ENCODE measurements around the gene TBC1D1.
A peak's percentile ranks its signal among the peaks of the same experiment; 100 is the strongest.

TBC1D1 gene

DNA sequence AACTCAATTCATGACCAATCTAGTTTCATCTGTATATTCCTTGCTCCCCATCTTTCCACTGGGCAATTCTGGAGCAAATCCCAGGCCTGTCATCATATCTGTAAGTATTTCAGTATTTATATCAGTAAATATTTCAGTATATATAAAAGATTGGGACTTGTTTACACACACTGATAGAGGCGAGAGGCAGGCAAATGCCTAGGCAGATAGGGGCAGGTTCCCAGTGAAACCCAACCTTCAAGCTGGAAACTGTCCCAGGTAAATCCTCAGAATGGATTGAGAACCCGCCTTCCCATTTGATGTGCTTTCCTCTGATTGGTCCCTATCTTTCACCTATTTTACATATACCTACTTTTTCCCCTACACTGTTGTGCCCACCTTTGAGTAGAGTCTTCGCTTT is 23.8 kb upstream of the TBC1D1 start:
- H3K4me3 ChIP-seq (ENCODE audit: low read depth in 1 of 2, low read length in 1 of 2), result peak overlapping the region in 1 of 2 experiments; percentile 62
- H3K27ac ChIP-seq, result peak overlapping the region; percentile 86
- H3K9me3 ChIP-seq, result no peaks in the 10 kb centered on the region
- H3K36me3 ChIP-seq, result peaks cover 28% of the 10 kb centered on the region
- TF ChIP-seq, protein P1, sequence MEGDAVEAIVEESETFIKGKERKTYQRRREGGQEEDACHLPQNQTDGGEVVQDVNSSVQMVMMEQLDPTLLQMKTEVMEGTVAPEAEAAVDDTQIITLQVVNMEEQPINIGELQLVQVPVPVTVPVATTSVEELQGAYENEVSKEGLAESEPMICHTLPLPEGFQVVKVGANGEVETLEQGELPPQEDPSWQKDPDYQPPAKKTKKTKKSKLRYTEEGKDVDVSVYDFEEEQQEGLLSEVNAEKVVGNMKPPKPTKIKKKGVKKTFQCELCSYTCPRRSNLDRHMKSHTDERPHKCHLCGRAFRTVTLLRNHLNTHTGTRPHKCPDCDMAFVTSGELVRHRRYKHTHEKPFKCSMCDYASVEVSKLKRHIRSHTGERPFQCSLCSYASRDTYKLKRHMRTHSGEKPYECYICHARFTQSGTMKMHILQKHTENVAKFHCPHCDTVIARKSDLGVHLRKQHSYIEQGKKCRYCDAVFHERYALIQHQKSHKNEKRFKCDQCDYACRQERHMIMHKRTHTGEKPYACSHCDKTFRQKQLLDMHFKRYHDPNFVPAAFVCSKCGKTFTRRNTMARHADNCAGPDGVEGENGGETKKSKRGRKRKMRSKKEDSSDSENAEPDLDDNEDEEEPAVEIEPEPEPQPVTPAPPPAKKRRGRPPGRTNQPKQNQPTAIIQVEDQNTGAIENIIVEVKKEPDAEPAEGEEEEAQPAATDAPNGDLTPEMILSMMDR (IDR thresholded peaks at IDR 0.05), result no peak
- peaks cover 72 to 79% of the 10 kb centered on the region in 2 experiments for H3K4me1 ChIP-seq (ENCODE audit: control insufficient read depth in 1 of 2, insufficient read depth in 1 of 2, low read depth in 1 of 2, low read length in 1 of 2)
- no peaks in the 10 kb centered on the region for H3K27me3 ChIP-seq

GRCh38 chr4:37868238-37868637 is 22.6 kb upstream of the TBC1D1 start:
- H3K9me3 ChIP-seq, result no peaks in the 10 kb centered on the region
- no peak overlapping the region for H3K4me3 ChIP-seq (ENCODE audit: low read depth in 1 of 2, low read length in 1 of 2)
- H3K4me1 ChIP-seq (ENCODE audit: control insufficient read depth in 1 of 2, insufficient read depth in 1 of 2, low read depth in 1 of 2, low read length in 1 of 2), result peaks cover 67 to 78% of the 10 kb centered on the region in 2 experiments
- H3K27ac ChIP-seq, result peak overlapping the region; percentile 86
- TF ChIP-seq, protein P1 (IDR thresholded peaks at IDR 0.05), result no peak
- peaks cover 21% of the 10 kb centered on the region for H3K36me3 ChIP-seq
- no peaks in the 10 kb centered on the region for H3K27me3 ChIP-seq

DNA sequence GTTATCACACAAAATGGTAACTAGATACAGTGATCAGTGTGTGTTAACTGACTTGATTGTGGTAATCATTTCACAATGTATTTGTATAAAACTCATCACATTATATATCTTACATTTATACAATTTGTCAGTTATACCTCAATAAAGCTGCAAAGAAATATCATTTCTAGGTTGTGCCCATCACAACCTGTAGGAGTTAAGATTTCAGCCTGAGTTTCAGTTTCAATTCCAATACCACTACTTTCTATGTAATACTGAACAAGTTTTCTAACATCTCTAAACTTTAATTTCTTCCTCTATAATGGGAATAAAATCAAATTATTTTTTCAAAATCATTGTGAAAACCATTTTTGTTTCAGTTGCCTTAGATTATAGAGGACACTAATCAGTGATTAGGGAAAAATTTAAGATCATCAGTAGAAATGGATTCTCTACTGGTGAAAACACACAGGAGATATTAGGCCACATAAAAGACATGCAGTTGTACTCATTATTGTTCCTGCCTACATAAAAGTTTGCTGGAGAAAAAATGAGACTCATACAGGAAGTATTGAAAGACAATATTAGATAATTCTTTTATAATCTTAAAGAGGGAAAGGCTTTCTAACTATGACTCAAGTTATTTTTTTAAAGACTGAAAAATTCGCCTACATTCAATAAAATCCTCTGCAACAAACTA is 18.4 kb upstream of the TBC1D1 start:
- H3K27me3 ChIP-seq, result no peaks in the 10 kb centered on the region

GRCh38 chr4:37873386-37873785 is 17.5 kb upstream of the TBC1D1 start:
- TF ChIP-seq, protein P1 (IDR thresholded peaks at IDR 0.05), result no peak
- Histone ChIP-seq H3K9me3 (no peaks in the 10 kb centered on the region), H3K27me3 (no peaks in the 10 kb centered on the region), H3K36me3 (peaks cover 23% of the 10 kb centered on the region), H3K4me1 (ENCODE audit: control insufficient read depth in 1 of 2, insufficient read depth in 1 of 2, low read depth in 1 of 2, low read length in 1 of 2) (peaks cover 28 to 38% of the 10 kb centered on the region in 2 experiments), H3K4me3 (ENCODE audit: low read depth in 1 of 2, low read length in 1 of 2) (no peak overlapping the region), H3K27ac (no peak overlapping the region)

More for the DNA sequence above, 18.4 kb upstream of the TBC1D1 start:
- H3K36me3 ChIP-seq, result peaks cover 25% of the 10 kb centered on the region
- H3K4me1 ChIP-seq (ENCODE audit: control insufficient read depth in 1 of 2, insufficient read depth in 1 of 2, low read depth in 1 of 2, low read length in 1 of 2), result peaks cover 32 to 41% of the 10 kb centered on the region in 2 experiments
- peak overlapping the region; percentile 51 for H3K27ac ChIP-seq
- no peaks in the 10 kb centered on the region for H3K9me3 ChIP-seq
- no peak overlapping the region for H3K4me3 ChIP-seq (ENCODE audit: low read depth in 1 of 2, low read length in 1 of 2)
- TF ChIP-seq, protein P1 (IDR thresholded peaks at IDR 0.05), result no peak

- H3K9me3 ChIP-seq, result no peaks in the 10 kb centered on the region
- TF ChIP-seq, protein P1 (IDR thresholded peaks at IDR 0.05), result no peak
- no peaks in the 10 kb centered on the region for H3K27me3 ChIP-seq
- no peak overlapping the region for H3K4me3 ChIP-seq (ENCODE audit: low read depth in 1 of 2, low read length in 1 of 2)
- H3K27ac ChIP-seq, result no peak overlapping the region
- peaks cover 9% of the 10 kb centered on the region for H3K36me3 ChIP-seq
- H3K4me1 ChIP-seq (ENCODE audit: control insufficient read depth in 1 of 2, insufficient read depth in 1 of 2, low read depth in 1 of 2, low read length in 1 of 2), result peaks cover 41 to 44% of the 10 kb centered on the region in 2 experiments
These were observed 14.7 kb upstream of the TBC1D1 start for GRCh38 chr4:37876156-37876555.
